ENCODE data around the gene CEP170.

GRCh38 chr1:243288062-243288461 lies 33.0 kb upstream of the CEP170 start:
- TF ChIP-seq, protein P1, sequence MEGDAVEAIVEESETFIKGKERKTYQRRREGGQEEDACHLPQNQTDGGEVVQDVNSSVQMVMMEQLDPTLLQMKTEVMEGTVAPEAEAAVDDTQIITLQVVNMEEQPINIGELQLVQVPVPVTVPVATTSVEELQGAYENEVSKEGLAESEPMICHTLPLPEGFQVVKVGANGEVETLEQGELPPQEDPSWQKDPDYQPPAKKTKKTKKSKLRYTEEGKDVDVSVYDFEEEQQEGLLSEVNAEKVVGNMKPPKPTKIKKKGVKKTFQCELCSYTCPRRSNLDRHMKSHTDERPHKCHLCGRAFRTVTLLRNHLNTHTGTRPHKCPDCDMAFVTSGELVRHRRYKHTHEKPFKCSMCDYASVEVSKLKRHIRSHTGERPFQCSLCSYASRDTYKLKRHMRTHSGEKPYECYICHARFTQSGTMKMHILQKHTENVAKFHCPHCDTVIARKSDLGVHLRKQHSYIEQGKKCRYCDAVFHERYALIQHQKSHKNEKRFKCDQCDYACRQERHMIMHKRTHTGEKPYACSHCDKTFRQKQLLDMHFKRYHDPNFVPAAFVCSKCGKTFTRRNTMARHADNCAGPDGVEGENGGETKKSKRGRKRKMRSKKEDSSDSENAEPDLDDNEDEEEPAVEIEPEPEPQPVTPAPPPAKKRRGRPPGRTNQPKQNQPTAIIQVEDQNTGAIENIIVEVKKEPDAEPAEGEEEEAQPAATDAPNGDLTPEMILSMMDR (IDR thresholded peaks at IDR 0.05): no peak
- no peak for TF ChIP-seq POLR2A (IDR thresholded peaks at IDR 0.05)

Measured in Peyer's patch (tissue), 4 donors.